Stomach (tissue), 9 donors: ENCODE data around the gene BCR. TPM values are rescaled to one million over a fixed set of nuclear protein-coding genes. Genes with fewer than 3 reads are reported as not detected.

Experiments
- DNase-seq, 2 donors: peaks; one replicate each; pipeline versions ENCODE4 v3.0.0 to v3.0.0-alpha.2; 2013 to 2019
- H3K27ac ChIP-seq, 5 donors: fragments of 200-600 bp in 4 of 5; sonication (generic) in 4 of 5; one replicate each; pipeline ENCODE4 v1.5.1; 2013 to 2019; ENCODE audit warnings: mild to moderate bottlenecking in 1 of 5, moderate library complexity in 1 of 5
- H3K27me3 ChIP-seq, 3 donors: fragments of 200-600 bp; sonication (generic); one replicate each; pipeline ENCODE4 v1.5.1; 2017 to 2019; ENCODE audit warnings: mixed run types in 1 of 3
- H3K36me3 ChIP-seq, 4 donors: fragments of 200-600 bp; sonication (generic); 1 replicate in 3 of 4; 2 replicates in 1 of 4; pipeline ENCODE4 v1.5.1; 2016 to 2019
- H3K4me1 ChIP-seq, 4 donors: fragments of 200-600 bp; sonication (generic); one replicate each; pipeline ENCODE4 v1.5.1; 2016 to 2019
- H3K4me3 ChIP-seq, 4 donors: fragments of 200-600 bp; sonication (generic) in 3 of 4; one replicate each; pipeline ENCODE4 v1.5.1; 2016 to 2019; ENCODE audit warnings: mild to moderate bottlenecking in 1 of 4
- H3K9me3 ChIP-seq, 4 donors: fragments of 200-600 bp; sonication (generic); one replicate each; pipeline ENCODE4 v1.5.1; 2016 to 2019
- EP300 ChIP-seq: sonication (generic); formaldehyde crosslinking; IDR thresholded peaks from one replicate; pipeline ENCODE4 v1.6.1; 2017; ENCODE audit warnings: antibody characterized with exemption
- POLR2A ChIP-seq, 4 donors: fragments of 450-650 bp; IDR thresholded peaks; one replicate each; pipeline ENCODE4 v1.6.1; 2016; ENCODE audit warnings: antibody characterized with exemption in 4 of 4, control low read depth in 2 of 4, mild to moderate bottlenecking in 1 of 4, moderate library complexity in 1 of 4
- POLR2AphosphoS5 ChIP-seq, 3 donors: sonication (generic); formaldehyde crosslinking; IDR thresholded peaks; one replicate each; pipeline ENCODE4 v1.6.1; 2016; ENCODE audit warnings: antibody characterized with exemption in 3 of 3
- WGBS, 5 donors: extraction: QIAGEN DNeasy Blood & Tissue Kit in 3 of 5; methylation state at CpG; one replicate each; pipeline versions ENCODE4 v1.1.5 to v1.1.7; 2013 to 2018; 5-methylcytosine and 5-hydroxymethylcytosine counted together
- intact Hi-C: fragments of 100-400 bp; cut with DNase I; formaldehyde crosslinking; loops from one replicate; pipeline ENCODE4 v1.15.1; 2023; ENCODE audit warnings: low total_unique reads
- polyA plus RNA-seq, 3 donors: library from polyadenylated mRNA; stranded (reverse); fragments of 200-250 nt; gene quantifications; one replicate each; pipeline ENCODE4 v1.2.3, GENCODE V29; 2013
- total RNA-seq, 5 donors: library from RNA; depleted of rRNA; stranded (reverse); fragments of >200 nt; gene quantifications; one replicate each; pipeline versions ENCODE4 v1.1.0 to v1.2.3, GENCODE V29; 2014 to 2016
- TF ChIP-seq, protein P1 (sequence below), 7 experiments: fragments of 450-650 bp in 4 of 7; fragments of 200-600 bp in 3 of 7; sonication (generic) in 3 of 7; IDR thresholded peaks; one replicate each; pipeline ENCODE4 v1.5.1; 2016 to 2019; ENCODE audit warnings: antibody characterized with exemption in 7 of 7, control low read depth in 2 of 7, mild to moderate bottlenecking in 1 of 7
- donor health status: healthy with polysubstance abuse.
- donor health status: Bipolar disorder and iron deficiency.
- donor health status: healthy.

The BCR gene
- total and polyA plus RNA-seq, 8 donors, result 10.4 to 80.1 (median 19.6) TPM

DNA sequence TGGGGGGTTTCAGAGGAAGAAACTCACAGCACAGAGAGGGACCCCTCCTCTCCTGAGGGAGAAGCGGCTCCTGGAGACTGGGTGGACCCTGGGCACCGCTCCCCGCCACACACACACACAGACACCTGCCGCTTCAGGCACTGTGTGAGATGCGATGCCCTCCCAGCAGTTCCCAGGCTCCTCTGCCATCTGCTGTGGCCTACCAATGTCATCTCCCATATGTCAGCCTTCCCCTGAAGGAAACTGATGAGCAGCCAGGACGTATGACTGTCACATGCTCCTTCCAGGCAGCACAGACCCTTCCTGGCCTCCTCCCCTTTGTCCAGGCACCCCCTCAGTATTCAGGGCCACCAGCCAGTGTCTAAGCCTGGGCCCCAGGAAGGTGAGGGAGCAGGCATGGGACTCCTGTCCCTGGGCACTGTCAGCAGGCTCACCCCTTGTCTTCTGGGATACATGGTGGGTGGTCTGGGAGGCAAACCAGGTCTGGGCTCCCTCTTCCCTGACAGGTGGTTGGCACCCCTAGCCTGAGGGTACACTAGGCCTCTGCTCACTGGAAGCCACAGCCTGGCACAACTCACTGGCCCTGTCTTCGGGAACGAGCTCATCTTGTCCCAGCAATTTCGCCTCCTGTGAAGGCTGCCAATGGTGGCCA lies 11.8 kb upstream of the BCR start:
- Histone ChIP-seq H3K4me1 (peaks cover 0 to 9% (median 6%) of the 10 kb centered on the region in 4 donors), H3K9me3 (no peaks in the 10 kb centered on the region), H3K27ac (no peak overlapping the region), H3K27me3 (no peaks in the 10 kb centered on the region), H3K36me3 (no peaks in the 10 kb centered on the region), H3K4me3 (no peak overlapping the region)
- TF ChIP-seq POLR2A (IDR thresholded peaks at IDR 0.05) (no peak), EP300 (no peak), POLR2AphosphoS5 (IDR thresholded peaks at IDR 0.05) (no peak)
- TF ChIP-seq, protein P1, sequence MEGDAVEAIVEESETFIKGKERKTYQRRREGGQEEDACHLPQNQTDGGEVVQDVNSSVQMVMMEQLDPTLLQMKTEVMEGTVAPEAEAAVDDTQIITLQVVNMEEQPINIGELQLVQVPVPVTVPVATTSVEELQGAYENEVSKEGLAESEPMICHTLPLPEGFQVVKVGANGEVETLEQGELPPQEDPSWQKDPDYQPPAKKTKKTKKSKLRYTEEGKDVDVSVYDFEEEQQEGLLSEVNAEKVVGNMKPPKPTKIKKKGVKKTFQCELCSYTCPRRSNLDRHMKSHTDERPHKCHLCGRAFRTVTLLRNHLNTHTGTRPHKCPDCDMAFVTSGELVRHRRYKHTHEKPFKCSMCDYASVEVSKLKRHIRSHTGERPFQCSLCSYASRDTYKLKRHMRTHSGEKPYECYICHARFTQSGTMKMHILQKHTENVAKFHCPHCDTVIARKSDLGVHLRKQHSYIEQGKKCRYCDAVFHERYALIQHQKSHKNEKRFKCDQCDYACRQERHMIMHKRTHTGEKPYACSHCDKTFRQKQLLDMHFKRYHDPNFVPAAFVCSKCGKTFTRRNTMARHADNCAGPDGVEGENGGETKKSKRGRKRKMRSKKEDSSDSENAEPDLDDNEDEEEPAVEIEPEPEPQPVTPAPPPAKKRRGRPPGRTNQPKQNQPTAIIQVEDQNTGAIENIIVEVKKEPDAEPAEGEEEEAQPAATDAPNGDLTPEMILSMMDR (IDR thresholded peaks at IDR 0.05), result no peak
- 85 to 100% (median 91%) methylated on average over 3 to 9 of the region's 9 CpGs for WGBS, 5 donors
- intact Hi-C loops, result no loop called here
- no peak for DNase-seq

DNA sequence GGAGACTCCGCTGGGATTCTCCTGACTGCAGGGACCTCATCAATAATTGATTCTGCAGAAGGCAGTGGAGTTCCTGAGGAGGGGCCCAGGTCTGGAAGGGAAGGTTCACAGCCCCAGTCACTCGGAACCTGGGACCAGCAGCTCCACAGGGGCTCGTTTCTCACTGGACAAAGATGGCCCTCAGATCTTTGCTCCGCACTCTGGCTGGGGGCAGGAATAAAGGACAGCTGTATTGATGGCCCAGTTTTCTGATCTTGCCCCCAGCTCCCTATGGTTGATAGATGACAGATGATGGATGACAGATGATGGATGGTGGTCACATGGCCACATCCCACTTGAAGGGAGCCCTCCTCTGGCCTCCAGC lies 11.3 kb upstream of the BCR start:
- no peaks in the 10 kb centered on the region for H3K9me3 ChIP-seq
- H3K27ac ChIP-seq, result no peak overlapping the region
- TF ChIP-seq EP300 (no peak), POLR2A (IDR thresholded peaks at IDR 0.05) (no peak), POLR2AphosphoS5 (IDR thresholded peaks at IDR 0.05) (no peak)
- TF ChIP-seq, protein P1 (IDR thresholded peaks at IDR 0.05), result no peak
- H3K27me3 ChIP-seq, result no peaks in the 10 kb centered on the region
- no peak overlapping the region for H3K4me3 ChIP-seq
- intact Hi-C loops, result no loop called here
- H3K4me1 ChIP-seq, result peaks cover 0 to 5% (median 2%) of the 10 kb centered on the region in 4 donors
- 91 to 98% (median 92%) methylated on average over 4 of the region's 4 CpGs for WGBS, 5 donors
- no peaks in the 10 kb centered on the region for H3K36me3 ChIP-seq
- no peak for DNase-seq

DNA sequence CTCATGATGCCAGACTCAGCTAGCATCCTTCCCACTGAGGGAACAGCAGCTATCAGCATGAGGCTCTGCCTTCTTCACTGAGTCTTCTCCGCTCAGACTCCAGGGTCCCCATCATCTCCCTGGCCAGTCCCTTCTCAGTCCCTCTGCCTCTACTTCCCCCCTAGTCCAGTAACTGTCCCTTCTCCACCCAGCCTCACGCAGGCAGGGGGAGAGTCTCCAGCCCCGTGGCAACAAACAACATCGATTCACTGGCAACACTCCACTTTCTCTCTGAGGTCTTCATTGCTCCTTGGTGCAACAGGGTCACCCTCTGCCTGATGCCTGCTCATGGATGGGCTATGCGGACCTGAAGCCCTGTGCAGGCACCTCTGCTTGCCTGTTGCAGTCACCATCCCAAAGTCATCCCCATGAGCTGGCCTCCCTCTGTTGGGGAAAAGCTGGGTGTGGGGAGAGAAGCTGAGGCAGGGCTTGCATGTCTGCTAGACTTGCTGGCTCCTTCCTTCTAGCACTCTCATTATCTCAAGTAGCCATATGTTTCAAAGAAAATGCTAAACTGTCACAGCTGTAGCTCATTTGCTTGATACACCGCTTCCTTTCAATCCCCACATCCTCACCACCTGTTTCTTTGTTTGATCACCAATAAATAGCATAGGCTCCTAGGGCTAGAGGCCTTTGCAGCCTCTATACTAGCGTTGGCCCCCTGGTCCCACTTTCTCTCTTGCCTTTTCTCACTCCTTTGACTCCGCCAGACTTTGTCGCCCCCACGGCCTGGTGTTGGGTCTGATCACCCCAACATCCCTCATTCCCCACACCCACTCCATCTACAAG lies 4.3 kb upstream of the BCR start:
- Histone ChIP-seq H3K4me3 (no peak overlapping the region), H3K4me1 (peaks cover 17 to 34% (median 30%) of the 10 kb centered on the region in 4 donors), H3K36me3 (no peaks in the 10 kb centered on the region), H3K27me3 (no peaks in the 10 kb centered on the region), H3K9me3 (peaks cover 0 to 16% (median 4%) of the 10 kb centered on the region in 4 donors), H3K27ac (no peak overlapping the region)
- TF ChIP-seq POLR2AphosphoS5 (IDR thresholded peaks at IDR 0.05) (no peak), EP300 (no peak), POLR2A (IDR thresholded peaks at IDR 0.05) (no peak)
- TF ChIP-seq, protein P1 (IDR thresholded peaks at IDR 0.05), result no peak
- intact Hi-C loops, result loop anchor here (5.0 kb wide), 1 partner anchor 106 kb away; no protein-coding TSS in a partner anchor
- DNase-seq, result no peak
- WGBS, 5 donors, result 87 to 97% (median 94%) methylated on average over 10 of the region's 10 CpGs

DNA sequence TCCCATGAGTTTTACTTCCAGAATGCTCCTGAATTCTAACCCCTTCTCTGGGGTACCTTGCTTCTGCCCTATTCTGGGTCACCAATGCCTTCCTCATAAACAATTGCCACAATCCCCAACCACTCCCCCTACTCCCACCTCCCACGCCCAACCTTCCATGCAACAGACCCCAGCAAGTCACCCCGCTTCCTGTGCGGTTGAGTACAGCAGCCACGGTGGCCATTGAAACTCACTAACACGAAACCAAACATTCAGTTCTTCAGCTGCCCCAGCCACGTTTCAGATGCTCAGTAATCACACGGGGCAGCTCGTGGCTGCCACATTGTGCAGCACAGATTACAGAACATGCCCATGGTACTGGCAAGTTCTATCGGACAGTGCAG lies 3.7 kb upstream of the BCR start:
- peaks cover 22 to 39% (median 34%) of the 10 kb centered on the region in 4 donors for H3K4me1 ChIP-seq
- no peak overlapping the region for H3K4me3 ChIP-seq
- H3K27ac ChIP-seq, result peak overlapping the region in 3 of 5 donors; percentile 2 to 89 (median 14)
- peaks cover 0 to 16% (median 4%) of the 10 kb centered on the region in 4 donors for H3K9me3 ChIP-seq
- TF ChIP-seq, protein P1 (IDR thresholded peaks at IDR 0.05), result no peak
- TF ChIP-seq POLR2AphosphoS5 (IDR thresholded peaks at IDR 0.05) (no peak), POLR2A (IDR thresholded peaks at IDR 0.05) (no peak), EP300 (no peak)
- no peaks in the 10 kb centered on the region for H3K36me3 ChIP-seq
- no peaks in the 10 kb centered on the region for H3K27me3 ChIP-seq
- intact Hi-C loops, result loop anchor here (5.0 kb wide), 1 partner anchor 106 kb away; no protein-coding TSS in a partner anchor
- DNase-seq, result no peak
- WGBS, 5 donors, result 82 to 95% (median 88%) methylated on average over 9 of the region's 9 CpGs
